HepG2 (cell line): ENCODE data around the gene RIMKLB. TPM values are rescaled to one million over a fixed set of nuclear protein-coding genes. Genes with fewer than 3 reads are reported as not detected.

ENCODE experiments used
- ATAC-seq: fragments of 200-7000 bp; cut with Tn5 transposase; 3 replicates; pipeline ENCODE4 v1.9.1; 2020; ENCODE audit warnings: mild to moderate bottlenecking, moderate library complexity
- BruUV-seq: library from RNA; stranded (reverse); fragments of 400-500 nt; replicated peaks from 2 replicates; lab custom pipeline; 2021; lab: Mats Ljungman, UMichigan
- CTCF ChIA-PET: fragments of 300-600 bp; formaldehyde crosslinking; extraction: SDS; loops from one replicate; lab custom pipeline; 2021; ENCODE audit warnings: low total read pairs, inconsistent platforms, low intra/inter-chr PET ratio; lab: Yijun Ruan, JAX
- POLR2A ChIA-PET: fragments of 350-600 bp; sonication (Branson Sonifier 250); formaldehyde crosslinking; loops from one replicate; lab custom pipeline; 2020; ENCODE audit warnings: antibody characterized with exemption, inconsistent platforms; lab: Yijun Ruan, JAX
- DNase-seq: peaks from one replicate; pipeline ENCODE4 v3.0.0-alpha.2; 2015; ENCODE audit warnings: low spot score
- FAIRE-seq: peaks from 3 replicates; lab custom pipeline; 2011; peaks lifted over from hg19 to GRCh38; lab: Jason Lieb, UNC
- H2AFZ ChIP-seq: one replicate; pipeline ENCODE4 v1.6.1; 2011; ENCODE audit warnings: low read length, inconsistent platforms
- H3K27ac ChIP-seq: fragments of 300-600 bp; 3 replicates; pipeline ENCODE4 v1.8.0; 2011; ENCODE audit warnings: mixed run types, mild to moderate bottlenecking, mixed read lengths, low read length, inconsistent platforms; ENCODE audit not compliant: insufficient read depth; ENCODE audit errors: extremely low read length
- H3K27me3 ChIP-seq, 2 experiments: fragments of 200-600 bp in 1 of 2; 2 replicates in 1 of 2; 3 replicates in 1 of 2; pipeline versions ENCODE4 v1.6.0 to v1.8.0; 2011; ENCODE audit warnings: low read length in 2 of 2, mild to moderate bottlenecking in 2 of 2, moderate library complexity in 2 of 2, inconsistent platforms in 1 of 2; ENCODE audit not compliant: insufficient read depth in 2 of 2, control insufficient read depth in 1 of 2
- H3K36me3 ChIP-seq, 2 experiments: fragments of 200-600 bp in 1 of 2; replicated peaks in 1 of 2; 2 replicates in 1 of 2; 3 replicates in 1 of 2; pipeline versions ENCODE4 v1.5.1 to v1.8.0; 2011; ENCODE audit warnings: low read length in 2 of 2, inconsistent platforms in 1 of 2; ENCODE audit not compliant: insufficient read depth in 2 of 2, control insufficient read depth in 1 of 2
- H3K4me1 ChIP-seq: 2 replicates; pipeline ENCODE4 v1.5.1; 2012; ENCODE audit warnings: low read length, inconsistent platforms; ENCODE audit not compliant: insufficient read depth
- H3K4me2 ChIP-seq: 2 replicates; pipeline ENCODE4 v1.6.0; 2011; ENCODE audit warnings: low read depth, low read length, inconsistent platforms
- H3K4me3 ChIP-seq, 3 experiments: fragments of 200-600 bp in 1 of 3; sonication (generic), shearing (Covaris generic) in 1 of 3; replicated peaks in 1 of 3; 2 replicates each; pipeline ENCODE4 v1.5.1; 2011 to 2016; ENCODE audit warnings: low read length in 3 of 3, inconsistent platforms in 2 of 3, low read depth in 2 of 3, mild to moderate bottlenecking in 2 of 3, control low read depth in 1 of 3, mixed read lengths in 1 of 3; ENCODE audit not compliant: insufficient read depth in 1 of 3
- H3K79me2 ChIP-seq: one replicate; pipeline ENCODE4 v1.6.1; 2011; ENCODE audit warnings: low read length, inconsistent platforms; ENCODE audit not compliant: insufficient read depth
- H3K9ac ChIP-seq: 2 replicates; pipeline ENCODE4 v1.6.0; 2011; ENCODE audit warnings: mild to moderate bottlenecking, low read depth, low read length, inconsistent platforms; ENCODE audit not compliant: insufficient read depth
- H3K9me3 ChIP-seq: 2 replicates; pipeline ENCODE4 v1.5.1; 2012; ENCODE audit warnings: mild to moderate bottlenecking, low read length
- H4K20me1 ChIP-seq: 2 replicates; pipeline ENCODE4 v1.6.0; 2011; ENCODE audit warnings: inconsistent platforms, mild to moderate bottlenecking, low read length, moderate library complexity; ENCODE audit not compliant: insufficient read depth
- ARID5B ChIP-seq: IDR thresholded peaks from 2 replicates; pipeline ENCODE4 v1.4.0; 2020; ENCODE audit warnings: mild to moderate bottlenecking, missing genetic modification reagents
- BHLHE40 ChIP-seq: IDR thresholded peaks from 2 replicates; pipeline ENCODE4 v1.6.1; 2011; ENCODE audit warnings: low read length, improper control_type of control experiment
- FLYWCH1 ChIP-seq: sonication (generic); formaldehyde crosslinking; IDR thresholded peaks from 2 replicates; pipeline ENCODE4 v1.8.1; 2023; ENCODE audit warnings: mild to moderate bottlenecking, missing genetic modification reagents
- GTF2F1 ChIP-seq: fragments of 150-350 bp; IDR thresholded peaks from 2 replicates; pipeline ENCODE4 v1.6.1; 2014; ENCODE audit warnings: low read length
- JUNB ChIP-seq: sonication (generic); formaldehyde crosslinking; IDR thresholded peaks from 2 replicates; pipeline ENCODE4 v1.8.0; 2022; ENCODE audit warnings: missing genetic modification reagents, mild to moderate bottlenecking, borderline replicate concordance
- POLR2AphosphoS5 ChIP-seq: IDR thresholded peaks from 2 replicates; pipeline ENCODE4 v1.6.1; 2012; ENCODE audit warnings: low read depth, low read length
- ZMAT3 ChIP-seq: sonication (generic); formaldehyde crosslinking; conservative IDR thresholded peaks from 2 replicates; pipeline ENCODE4 v1.7.0; 2021; ENCODE audit warnings: missing genetic modification reagents
- ZNF10 ChIP-seq: sonication (generic); formaldehyde crosslinking; IDR thresholded peaks from 2 replicates; pipeline ENCODE4 v1.4.0; 2020; ENCODE audit warnings: mild to moderate bottlenecking, low read depth, missing genetic modification reagents, borderline replicate concordance
- ZNF317 ChIP-seq: sonication (generic); formaldehyde crosslinking; IDR thresholded peaks from 2 replicates; pipeline ENCODE4 v1.5.0; 2020; ENCODE audit warnings: mild to moderate bottlenecking, missing genetic modification reagents
- ZNF329 ChIP-seq: sonication (generic); formaldehyde crosslinking; IDR thresholded peaks from 2 replicates; pipeline ENCODE4 v1.9.0; 2021; ENCODE audit warnings: low read depth, mild to moderate bottlenecking, missing genetic modification reagents
- ZNF431 ChIP-seq: sonication (generic); formaldehyde crosslinking; IDR thresholded peaks from 2 replicates; pipeline ENCODE4 v1.9.0; 2022; ENCODE audit warnings: missing genetic modification reagents, low read depth, mild to moderate bottlenecking, borderline replicate concordance
- ZNF552 ChIP-seq: sonication (generic); formaldehyde crosslinking; IDR thresholded peaks from 2 replicates; pipeline ENCODE4 v1.9.0; 2022; ENCODE audit warnings: missing genetic modification reagents, mild to moderate bottlenecking, borderline replicate concordance
- ZNF777 ChIP-seq: sonication (generic); formaldehyde crosslinking; IDR thresholded peaks from 2 replicates; pipeline ENCODE4 v1.4.0; 2020; ENCODE audit warnings: missing genetic modification reagents
- WGBS: methylation state at CpG from one replicate; pipeline ENCODE4 v1.1.6; 2017; ENCODE audit warnings: low lambda C conversion rate; 5-methylcytosine and 5-hydroxymethylcytosine counted together
- in situ Hi-C: cut with HindIII; loops from 2 replicates; pipeline ENCODE4 v1.10.0; 2017; ENCODE audit warnings: low pct_unique_long_range_greater_than_20kb; ENCODE audit not compliant: extremely low pct_ligation_motif_present
- intact Hi-C: fragments of 100-400 bp; cut with micrococcal nuclease; formaldehyde crosslinking; loops from one replicate; pipeline ENCODE4 v1.10.0; 2022; ENCODE audit not compliant: unreplicated experiment
- polyA plus RNA-seq, 8 experiments: library from polyadenylated mRNA; depleted of rRNA in 3 of 8; stranded (reverse) in 7 of 8; unstranded in 1 of 8; fragments of >200 nt; fragmentation: Illumina TruSeq in 4 of 8; extraction: Trizol in 4 of 8; gene quantifications; 2 replicates each; pipeline versions ENCODE4 v1.2.1 to v1.2.3, GENCODE V29; 2011 to 2016; ENCODE audit warnings: low read depth in 4 of 8, missing spikeins in 1 of 8, mixed read lengths in 1 of 8; ENCODE audit not compliant: insufficient read depth in 1 of 8
- total RNA-seq, 5 experiments: library from RNA; depleted of rRNA; stranded (reverse); fragments of >200 nt; fragmentation: Illumina TruSeq; extraction: Trizol; gene quantifications; 2 replicates each; pipeline ENCODE4 v1.2.3, GENCODE V29; 2016; ENCODE audit warnings: low read depth in 1 of 5

Gene RIMKLB
- total and polyA plus RNA-seq, 2 of the 13 experiments (the other 11 are each of a cell fraction or from before 2014, with no cell fraction given) = 0.33 to 0.40 TPM

- CTCF ChIA-PET = no interaction called here
- Histone ChIP-seq H3K79me2 (no peaks in the 10 kb centered on the region), H3K4me1 (no peaks in the 10 kb centered on the region), H3K36me3 (no peaks in the 10 kb centered on the region), H3K27ac (no peak overlapping the region), H3K4me2 (no peak overlapping the region), H3K9ac (no peak overlapping the region), H3K4me3 (no peak overlapping the region), H2AFZ (no peak overlapping the region), H4K20me1 (no peaks in the 10 kb centered on the region), H3K9me3 (no peaks in the 10 kb centered on the region), H3K27me3 (peaks cover 1 to 13% of the 10 kb centered on the region in 2 experiments; a peak in 1 of 5 replicates)
- in situ Hi-C loops (no loop called here), intact Hi-C loops (no loop called here)
- no TSS peak for BruUV-seq
- 49% methylated on average over 2 of the region's 2 CpGs for WGBS
- ATAC-seq (no peak), DNase-seq (no peak), FAIRE-seq (no peak)
- POLR2A ChIA-PET = no interaction called here
- TF ChIP-seq ZNF329 = no peak
- no peak for TF ChIP-seq POLR2AphosphoS5
- TF ChIP-seq ZNF552 (CRISPR knock-in tag) = no peak
- TF ChIP-seq ZNF777 (CRISPR knock-in tag) = no peak
- TF ChIP-seq ZMAT3 (CRISPR knock-in tag) = no peak
- TF ChIP-seq GTF2F1 = no peak
- TF ChIP-seq JUNB (CRISPR knock-in tag) = no peak
- no peak for TF ChIP-seq ARID5B (CRISPR knock-in tag)
- TF ChIP-seq ZNF431 (CRISPR knock-in tag) = no peak
- TF ChIP-seq ZNF317 = no peak
- TF ChIP-seq BHLHE40 = no peak
- no peak for TF ChIP-seq FLYWCH1
- TF ChIP-seq ZNF10 (CRISPR knock-in tag) = no peak
Observed at GRCh38 chr12:8685051-8685450, 12.7 kb upstream of the RIMKLB start.
